GM19468 (cell line): ENCODE measurements around the gene CHMP4A.

ENCODE experiments used
- ATAC-seq: cut with Tn5 transposase; IDR thresholded peaks from one replicate; pipeline ENCODE4 v1.9.1; 2021; ENCODE audit warnings: mild to moderate bottlenecking, moderate library complexity, moderate number of reproducible peaks; ENCODE audit not compliant: unreplicated experiment; ENCODE audit errors: extremely low read depth

The CHMP4A gene, protein sequence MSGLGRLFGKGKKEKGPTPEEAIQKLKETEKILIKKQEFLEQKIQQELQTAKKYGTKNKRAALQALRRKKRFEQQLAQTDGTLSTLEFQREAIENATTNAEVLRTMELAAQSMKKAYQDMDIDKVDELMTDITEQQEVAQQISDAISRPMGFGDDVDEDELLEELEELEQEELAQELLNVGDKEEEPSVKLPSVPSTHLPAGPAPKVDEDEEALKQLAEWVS

DNA sequence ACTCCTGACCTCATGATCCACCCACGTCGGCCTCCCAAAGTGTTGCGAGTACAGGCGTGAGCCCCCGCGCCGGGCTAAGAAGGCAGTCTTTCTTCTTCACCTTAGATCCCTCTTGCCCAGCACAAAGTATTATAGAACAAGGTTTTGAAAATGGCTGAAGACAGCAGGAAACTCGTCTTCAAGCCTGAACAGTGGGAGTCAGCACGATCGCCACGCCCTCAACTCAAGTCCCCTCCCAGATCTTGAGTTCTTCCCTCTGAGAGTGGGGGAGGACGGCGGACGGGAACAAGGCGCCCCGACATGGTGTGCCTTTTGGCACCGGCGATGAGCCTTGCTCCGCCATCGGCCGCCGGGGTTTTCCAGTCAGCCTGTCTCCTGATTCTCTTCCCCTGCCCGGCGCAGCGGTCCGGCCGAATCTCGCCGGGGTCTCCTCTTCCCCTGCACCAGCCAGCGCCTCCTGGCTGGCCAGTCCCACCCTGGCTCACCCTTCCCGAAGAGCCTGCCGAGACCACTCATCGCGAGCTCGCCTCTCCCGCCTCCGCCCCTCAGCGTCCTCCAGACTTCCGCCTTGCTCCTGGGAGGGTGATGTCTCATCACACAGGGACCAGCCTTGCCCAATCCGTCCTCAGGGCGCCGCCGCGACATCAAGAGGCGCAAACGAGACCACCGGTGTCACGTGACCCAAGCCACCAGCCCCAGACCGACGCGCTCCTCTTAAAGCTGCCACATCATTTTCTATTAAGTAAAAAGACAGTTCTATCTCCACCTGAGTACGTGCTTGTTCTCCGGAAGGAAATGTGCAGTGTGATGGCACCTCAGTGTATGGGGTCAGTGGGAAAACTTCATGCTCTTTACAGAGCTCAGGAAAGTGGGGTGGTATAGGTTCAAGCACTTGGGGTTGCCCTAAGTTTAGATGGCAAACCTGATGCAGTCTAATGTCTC lies at the start of gene CHMP4A:
CHMP4A (minus strand) TSS at position 565 of the 942 bp plus-strand sequence; CDS start at position 516, 49 bp downstream.
- ATAC-seq: peak; percentile 70

DNA sequence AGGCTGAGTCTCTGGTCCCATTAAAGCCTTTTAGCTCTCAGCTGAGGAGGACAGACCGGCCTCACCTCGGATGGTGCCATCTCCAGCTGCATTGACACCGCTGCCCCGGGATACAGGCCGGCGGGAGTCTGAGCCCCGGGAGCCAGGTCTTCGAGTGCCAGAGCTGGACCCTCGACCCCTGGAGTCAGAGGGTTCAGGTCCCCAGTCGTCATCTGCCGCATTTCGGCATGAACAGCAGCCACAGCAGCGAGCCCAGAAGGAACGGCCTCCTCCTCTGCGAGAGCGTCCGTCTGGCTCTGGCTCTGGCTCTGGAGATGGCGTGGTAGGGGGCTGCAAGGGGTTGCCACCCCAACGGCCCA lies 48.7 kb upstream of the CHMP4A start:
- ATAC-seq: no peak

DNA sequence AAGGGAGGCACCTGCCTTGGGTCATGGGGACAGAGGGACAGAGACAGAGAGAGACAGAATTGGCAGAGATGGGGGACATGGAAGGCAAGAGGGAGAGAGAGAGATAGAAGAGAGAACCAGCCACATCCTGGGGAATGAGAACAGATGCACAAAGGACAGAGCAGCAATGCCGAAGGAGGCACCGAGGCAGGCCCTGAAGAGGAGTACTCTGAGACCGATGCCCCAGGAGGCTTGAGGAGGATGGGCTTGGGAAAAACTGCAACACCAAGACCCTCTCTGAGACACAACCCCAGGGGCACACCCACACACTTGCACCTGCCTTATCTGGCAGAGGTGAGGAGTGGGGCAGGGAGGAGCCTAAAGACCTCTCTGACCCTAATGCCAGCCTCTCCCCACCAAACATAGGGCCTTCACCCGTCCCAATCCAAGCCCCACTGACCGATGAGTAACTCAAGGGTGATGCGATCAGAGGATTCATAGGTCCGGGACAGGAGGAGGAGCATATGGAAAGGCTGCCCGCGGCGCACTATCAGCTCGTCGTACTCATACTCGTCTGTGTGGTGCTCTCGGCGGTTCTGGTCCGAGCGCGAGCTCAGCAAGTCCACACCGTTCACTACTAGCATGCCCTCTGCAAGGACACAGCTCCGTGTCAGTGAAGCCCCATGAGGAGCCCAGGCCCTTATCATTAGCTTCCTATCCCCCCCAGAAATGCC lies 48.1 kb upstream of the CHMP4A start:
- ATAC-seq: no peak

DNA sequence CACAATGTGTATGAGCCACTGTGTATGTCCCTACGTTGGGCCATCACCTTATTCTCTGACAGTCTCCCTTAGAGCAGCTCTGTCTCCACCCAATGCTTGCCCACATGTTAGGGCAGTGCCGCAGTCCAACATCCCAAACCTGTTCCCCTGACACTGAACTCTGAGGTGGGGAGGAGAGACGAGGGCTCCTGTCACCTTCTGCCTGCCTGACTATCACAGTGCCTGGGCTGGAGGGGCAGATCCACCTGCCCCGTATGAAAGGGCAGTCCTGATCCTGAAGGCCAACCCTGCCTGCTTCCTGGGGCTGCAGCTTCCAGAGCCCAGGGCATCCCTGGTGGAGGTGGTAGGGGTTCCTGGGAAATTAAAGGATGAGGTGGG lies 47.5 kb upstream of the CHMP4A start:
- ATAC-seq: no peak

DNA sequence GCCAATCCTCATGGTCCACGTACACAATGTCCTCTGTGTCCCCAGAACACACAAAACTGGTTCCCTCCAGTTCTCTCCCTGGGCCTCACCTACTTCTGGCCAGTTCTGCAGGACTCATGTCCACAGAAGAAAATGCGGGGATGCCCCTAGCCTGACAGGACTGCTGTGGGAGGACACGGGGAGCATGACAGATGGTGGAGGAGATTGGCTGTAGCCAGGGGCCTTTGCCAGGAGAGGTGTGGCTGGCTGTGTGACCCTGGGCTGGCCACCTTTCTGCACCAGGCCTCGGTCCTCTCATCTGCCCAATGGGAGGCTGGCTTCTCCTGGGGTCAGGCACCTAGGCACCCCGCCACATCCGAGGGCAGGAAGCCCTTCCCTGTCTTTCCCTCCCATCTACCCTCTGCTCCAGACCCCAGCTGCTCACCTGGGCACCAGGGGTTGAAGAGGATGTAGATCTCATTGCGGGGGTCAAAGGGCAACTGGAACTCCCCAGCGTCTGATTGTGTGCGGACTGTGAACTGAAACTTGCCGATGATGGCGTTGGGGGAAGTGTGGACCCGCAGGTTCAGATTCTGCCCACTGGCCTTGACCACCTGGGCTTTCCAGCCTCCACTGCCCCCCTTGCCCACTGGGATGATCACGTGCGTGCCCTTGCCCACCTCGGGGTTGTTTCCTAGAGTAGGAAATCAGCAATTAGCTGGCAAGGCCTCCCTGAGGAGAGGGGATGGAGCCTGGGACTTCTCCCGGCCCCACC lies 46.9 kb upstream of the CHMP4A start:
- no peak for ATAC-seq

DNA sequence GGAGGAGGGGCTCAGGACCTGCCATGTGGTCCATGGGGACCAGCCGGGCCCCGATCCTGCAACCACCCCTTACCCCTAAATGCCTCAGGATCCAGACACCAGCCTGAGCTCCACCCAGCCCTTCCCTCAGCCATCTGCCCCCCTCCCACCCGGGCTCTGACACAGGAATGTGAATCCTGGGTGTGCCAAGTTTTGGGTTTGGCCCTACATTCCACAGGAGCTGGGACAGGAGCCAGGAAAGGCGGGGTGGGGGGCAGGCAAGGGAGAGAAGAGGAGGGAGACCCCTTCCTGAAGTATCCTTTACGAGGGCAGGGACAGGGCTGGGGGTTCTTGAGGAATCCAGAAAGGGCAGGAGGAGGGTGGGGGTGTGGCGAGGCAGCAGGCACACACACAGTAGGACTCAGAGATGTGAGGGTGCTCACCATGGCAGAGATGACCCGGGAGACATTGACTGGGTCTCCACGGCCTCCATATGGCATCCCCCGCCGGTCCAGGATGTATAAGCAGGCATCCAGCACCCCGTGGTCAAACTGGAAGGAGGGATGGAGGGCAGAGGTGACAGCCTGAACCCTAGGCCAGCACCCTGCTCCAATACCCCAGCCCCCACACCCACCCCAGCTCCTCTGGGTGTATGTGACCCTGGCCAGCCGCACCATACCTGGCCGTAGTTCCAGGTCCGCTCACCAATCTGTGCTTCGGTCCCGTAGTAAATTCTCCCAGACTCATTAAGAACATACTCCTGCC lies 46.2 kb upstream of the CHMP4A start:
- ATAC-seq: no peak

DNA sequence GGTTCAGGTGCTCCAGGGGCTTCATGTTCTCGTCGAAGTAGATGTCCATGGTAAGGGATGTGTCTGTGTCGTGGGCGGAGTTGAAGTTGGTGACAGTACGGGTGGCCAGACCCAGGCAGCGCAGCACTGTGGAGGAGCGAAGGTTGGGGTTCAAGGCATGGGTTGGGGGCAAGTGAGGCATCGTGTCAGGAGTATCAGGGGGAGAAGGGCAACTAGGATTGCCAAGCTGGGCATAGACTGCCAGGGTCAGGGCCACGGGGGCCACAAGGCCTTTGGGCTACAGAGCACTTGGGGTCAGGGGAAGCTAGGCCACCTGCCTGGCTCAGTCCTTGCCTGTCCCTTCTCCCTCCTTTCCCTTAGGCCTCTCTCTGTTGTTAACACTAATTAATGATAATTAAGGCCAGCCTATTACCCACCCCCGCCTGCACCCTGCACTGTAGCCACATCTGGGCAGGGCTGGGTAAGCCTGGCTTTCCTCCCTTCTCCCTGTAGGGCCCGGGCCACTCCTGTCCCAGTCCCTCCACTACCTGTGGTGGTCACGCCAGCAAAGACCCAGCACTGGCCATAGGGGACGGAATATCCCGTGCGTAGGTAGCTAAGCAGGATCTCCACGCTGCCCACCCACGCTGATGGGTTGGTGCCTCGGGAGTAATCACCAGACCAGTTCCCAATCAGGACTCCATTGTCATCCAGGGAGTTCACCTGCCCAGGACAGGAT lies 45.4 kb upstream of the CHMP4A start:
- no peak for ATAC-seq

DNA sequence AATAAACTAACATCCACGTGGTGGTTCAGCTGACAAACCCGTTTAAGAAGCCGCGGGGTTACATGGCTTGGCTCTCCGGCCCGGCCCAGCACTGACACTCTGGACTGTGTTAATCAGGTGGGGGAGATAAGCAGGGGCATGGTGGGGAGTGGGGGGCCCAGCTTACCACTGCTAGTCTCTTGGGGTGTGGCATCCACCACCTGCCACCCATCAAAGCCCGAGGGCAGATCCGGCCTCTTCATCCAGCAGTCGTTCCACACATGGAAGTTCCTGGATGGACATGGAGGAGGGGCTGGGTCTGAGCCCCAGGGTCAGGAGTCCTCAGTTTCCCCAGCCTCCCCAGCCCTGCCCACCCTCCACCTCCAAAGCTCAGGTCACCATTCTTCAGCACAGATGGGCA lies 44.8 kb upstream of the CHMP4A start:
- no peak for ATAC-seq

DNA sequence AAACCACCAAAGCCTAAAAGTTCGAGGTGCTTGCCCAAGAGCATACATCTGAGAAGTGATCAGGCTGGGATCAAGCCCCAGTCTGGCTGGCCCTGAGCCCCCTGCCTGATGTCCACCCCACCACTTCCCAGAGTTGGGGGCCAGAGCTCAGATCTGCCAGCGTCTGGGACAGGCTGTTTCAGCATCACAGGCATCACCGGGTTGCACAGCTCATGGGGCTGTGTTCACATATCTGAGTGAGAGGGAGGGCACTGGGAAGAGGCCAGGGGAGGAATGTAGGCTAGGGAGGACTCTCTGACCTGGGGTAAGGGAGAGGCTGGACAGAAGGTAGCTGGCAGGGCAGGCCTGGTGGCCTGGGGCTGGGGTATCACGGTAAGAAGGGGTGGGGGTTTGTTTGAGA lies 43.7 kb upstream of the CHMP4A start:
- no peak for ATAC-seq

DNA sequence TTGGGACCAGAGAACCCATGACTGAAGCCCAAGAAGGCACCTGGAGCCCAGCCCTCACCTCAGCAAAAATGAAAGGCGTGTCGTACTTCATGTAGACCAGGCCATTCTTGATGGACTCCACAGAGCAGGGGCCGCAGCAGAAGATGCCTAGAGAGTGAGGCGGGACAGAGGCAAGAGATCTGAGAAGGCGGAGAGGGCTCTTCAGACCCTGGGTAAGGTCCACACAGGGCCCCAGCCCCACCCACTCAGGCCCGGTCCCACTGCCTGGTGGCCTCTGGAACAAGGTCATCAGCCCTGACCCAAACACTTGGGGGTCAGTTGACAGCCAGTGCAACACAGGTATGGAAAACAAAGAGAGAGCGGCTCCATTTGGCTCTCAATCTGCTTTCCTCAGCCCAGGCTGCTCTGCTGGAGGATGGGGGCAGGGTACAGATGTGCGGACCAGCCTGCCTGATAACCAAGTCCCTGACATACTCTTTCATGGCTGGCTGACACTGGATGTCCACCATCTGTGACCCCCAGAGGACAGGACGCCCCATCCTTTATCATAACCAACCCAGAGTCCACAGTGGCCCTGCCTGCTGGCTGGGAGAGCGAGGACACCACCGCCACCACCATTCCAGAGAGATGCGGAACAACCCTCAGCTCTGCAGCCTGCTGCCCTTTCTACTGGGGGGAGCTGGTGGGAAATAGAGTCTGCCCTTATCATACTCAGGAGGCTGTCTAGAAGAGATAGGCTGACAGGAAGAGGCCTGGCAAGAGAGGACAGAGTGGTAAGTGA lies 42.8 kb upstream of the CHMP4A start:
- ATAC-seq: no peak

DNA sequence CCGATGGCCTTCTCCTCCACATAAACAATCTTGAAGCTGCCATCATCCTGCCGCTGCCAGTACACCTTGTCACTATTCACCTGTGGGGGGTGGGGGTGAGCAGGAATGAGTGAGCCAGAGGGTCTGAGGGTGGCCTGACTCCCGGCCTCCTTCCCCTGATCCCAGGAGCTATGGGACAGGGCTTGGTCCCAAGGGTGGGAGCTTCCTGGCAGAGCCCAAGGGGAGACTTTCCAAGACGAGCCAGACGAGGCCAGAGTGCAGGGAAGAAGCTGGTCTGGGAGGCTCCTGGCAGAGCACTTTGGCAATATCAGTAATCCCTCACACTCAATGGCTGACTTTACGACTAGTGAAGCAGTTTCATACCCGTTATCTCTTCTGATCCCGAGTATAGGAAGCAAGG lies 42.1 kb upstream of the CHMP4A start:
- ATAC-seq: no peak

DNA sequence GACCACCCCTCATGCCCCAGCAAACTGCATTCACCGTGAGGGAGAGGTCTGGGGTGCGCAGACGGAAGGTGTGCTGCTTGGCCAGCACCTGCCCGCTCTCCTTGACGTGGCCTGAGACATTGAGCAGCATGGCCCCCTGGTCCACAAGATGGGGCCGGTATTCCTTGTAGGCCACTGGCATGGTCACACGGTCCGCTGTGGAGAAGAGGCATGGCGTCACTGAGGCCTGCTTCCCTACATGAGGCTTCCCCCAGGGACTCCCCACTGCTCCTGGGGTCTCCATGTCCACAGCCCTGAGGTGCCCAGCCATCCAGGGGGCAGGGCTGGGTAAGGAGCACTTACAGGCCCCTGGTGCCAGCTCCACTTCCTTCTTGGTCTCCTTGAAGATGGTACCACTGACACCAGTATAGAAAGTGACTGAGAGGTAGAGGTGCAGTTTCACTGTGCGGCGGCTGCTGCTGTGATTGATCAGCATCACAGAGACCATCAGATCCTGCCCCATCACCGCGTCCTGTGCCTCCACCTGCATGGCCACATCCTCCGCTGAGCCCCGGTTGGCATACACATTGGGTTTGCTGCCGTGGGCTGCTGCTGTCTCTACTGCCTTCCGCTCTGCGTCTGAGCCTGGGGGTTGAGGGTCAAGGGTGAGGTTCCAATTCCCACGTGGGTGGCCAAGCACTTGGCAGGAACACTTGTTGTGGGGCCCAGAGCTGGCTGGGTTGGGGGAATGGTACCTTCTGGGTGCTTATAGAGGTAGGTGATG lies 41.5 kb upstream of the CHMP4A start:
- no peak for ATAC-seq

DNA sequence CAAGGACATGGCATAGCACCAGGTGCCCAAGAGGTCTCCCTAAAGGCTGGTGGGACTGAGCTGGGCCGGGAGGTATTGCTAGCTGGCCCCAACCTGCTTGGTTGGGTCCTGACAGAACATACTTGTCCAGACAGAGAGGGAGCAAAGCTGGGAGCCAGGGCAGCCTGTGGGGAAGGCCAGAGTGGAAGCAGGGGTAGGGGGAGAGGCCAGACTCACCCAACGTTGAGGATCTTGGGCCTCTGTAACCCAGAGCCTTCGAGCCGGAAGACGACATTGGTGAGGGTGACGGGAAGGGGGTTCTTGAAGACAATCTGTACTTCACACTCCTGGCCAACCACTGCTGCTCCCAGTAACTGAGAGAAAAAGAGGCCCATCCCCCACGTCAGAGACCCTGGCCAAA lies 40.6 kb upstream of the CHMP4A start:
- no peak for ATAC-seq

DNA sequence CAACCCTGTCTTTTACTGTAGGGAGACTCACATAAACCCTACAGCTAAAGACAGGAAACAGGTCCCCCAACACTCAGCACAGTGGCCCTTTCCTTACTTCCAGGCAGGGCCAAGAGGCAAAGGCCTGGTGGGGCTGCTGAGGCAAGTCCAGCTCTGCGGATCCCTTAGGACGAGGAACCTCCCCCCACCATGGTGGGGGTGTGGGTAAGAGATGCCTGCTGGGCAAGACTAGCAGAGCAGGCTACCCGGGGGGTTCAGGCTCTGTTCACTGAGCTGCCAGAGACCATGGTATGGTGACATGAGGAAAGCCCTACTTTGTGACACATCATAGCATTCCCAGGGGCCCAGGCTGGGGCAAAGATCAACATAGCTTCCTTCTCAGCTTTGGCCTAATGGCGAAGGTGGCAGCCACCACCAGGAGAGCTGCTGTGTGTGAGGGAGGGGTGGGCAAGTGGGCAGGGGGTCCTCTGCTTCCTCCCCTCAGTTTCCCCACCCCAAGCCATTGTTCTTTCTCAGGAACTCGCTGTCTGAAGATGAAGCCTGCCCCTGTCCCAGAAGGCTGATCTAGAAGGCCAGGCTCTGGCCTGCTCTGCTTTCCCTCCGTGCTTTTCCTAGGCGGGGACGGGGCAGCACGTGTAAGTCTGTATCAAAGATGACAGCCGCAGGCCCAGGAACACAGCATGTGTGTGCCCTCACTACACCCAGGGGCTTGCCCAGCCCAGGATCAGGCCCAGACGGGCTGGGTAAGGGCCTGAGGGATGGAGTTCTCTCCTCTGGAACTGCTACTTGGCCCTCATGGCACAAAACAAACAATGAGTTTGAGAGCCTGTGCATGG lies 39.2 kb upstream of the CHMP4A start:
- ATAC-seq: no peak

DNA sequence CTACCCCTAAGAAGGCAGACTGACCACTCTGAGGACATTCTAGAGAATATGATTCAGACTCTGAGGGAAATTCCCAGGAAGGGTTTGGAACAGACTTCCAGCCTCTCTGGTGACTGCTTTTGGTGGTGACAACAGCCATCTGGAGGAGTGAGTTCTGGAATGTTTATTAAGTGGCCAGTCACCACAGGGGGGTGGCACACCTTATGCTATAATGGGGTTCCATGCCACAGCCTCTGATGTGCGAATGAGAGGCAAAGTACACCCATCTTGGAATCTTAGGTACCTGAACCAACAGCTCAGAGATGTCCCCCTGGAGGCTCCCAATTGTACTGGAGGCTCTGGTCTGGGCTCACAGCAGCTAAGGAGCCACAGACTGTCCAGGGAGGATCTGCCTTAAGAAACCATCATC lies 38.6 kb upstream of the CHMP4A start:
- ATAC-seq: no peak

DNA sequence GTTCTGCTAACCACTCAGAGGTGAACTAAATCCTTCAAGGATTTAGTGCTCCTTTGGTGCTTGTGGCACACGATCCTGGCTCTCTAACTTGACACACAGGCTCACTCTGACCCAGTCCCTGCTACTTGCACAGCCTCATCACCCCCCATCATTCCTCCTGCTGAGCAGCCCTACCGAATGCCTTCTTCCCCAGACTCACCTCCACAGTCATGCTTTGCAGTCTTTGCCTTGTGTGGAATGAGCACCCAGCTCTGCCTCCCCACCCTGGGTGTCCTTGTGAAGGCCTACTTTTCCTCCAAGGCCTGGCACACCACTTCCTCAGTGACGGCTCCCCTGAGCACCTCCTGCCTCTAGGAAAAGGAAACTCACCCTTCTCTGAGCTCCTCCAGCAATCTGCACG lies 37.1 kb upstream of the CHMP4A start:
- ATAC-seq: no peak
